Activated naive CD4-positive, alpha-beta T cell treated with anti-CD3 and anti-CD28 coated beads for 36 hours (primary cell): ENCODE results near the gene HAO2. TPM values are rescaled to one million over a fixed set of nuclear protein-coding genes. Genes with fewer than 3 reads are reported as not detected.
"Not testable (repeated sequence)": the region's sequence is repeated elsewhere in the genome, so short reads cannot be mapped to it uniquely, and the experiment has no call there.

Source experiments
- CTCF ChIA-PET: fragments of 350-600 bp; sonication (Branson Sonifier 250); formaldehyde crosslinking; loops from one replicate; lab custom pipeline; 2021; ENCODE audit warnings: antibody characterized with exemption; lab: Charles Lee
- DNase-seq: peaks from one replicate; pipeline ENCODE4 v3.0.0-alpha.2; 2020
- H3K27ac Mint-ChIP-seq: one replicate; pipeline ENCODE4 v1.8.0; 2021; ENCODE audit warnings: mild to moderate bottlenecking, mixed read lengths
- H3K27me3 Mint-ChIP-seq: one replicate; pipeline ENCODE4 v1.8.0; 2021; ENCODE audit warnings: low read depth, mixed read lengths
- H3K36me3 Mint-ChIP-seq: one replicate; pipeline ENCODE4 v1.8.0; 2021; ENCODE audit warnings: low read depth, mixed read lengths
- H3K4me1 Mint-ChIP-seq: one replicate; pipeline ENCODE4 v1.8.0; 2021; ENCODE audit warnings: low read depth, mixed read lengths
- H3K4me3 Mint-ChIP-seq: one replicate; pipeline ENCODE4 v1.8.0; 2021; ENCODE audit warnings: mild to moderate bottlenecking, moderate library complexity, mixed read lengths
- H3K9me3 Mint-ChIP-seq: one replicate; pipeline ENCODE4 v1.8.0; 2021; ENCODE audit warnings: mixed read lengths
- intact Hi-C: fragments of 100-400 bp; cut with micrococcal nuclease; formaldehyde crosslinking; loops from one replicate; pipeline ENCODE4 v1.15.1; 2023
- total RNA-seq, 2 experiments: library from RNA; stranded (reverse); gene quantifications; one replicate each; pipeline ENCODE4 v1.2.3, GENCODE V29; 2021

The HAO2 gene
- total RNA-seq, 2 experiments from 2014 or later = not detected

GRCh38 chr1:119331915-119332314, 36.7 kb upstream of the HAO2 start:
- CTCF ChIA-PET = no interaction called here
- no peak overlapping the region for H3K4me3 Mint-ChIP-seq
- intact Hi-C loops = no loop called here
- H3K27ac Mint-ChIP-seq = no peak overlapping the region
- no peak for DNase-seq
- H3K4me1 Mint-ChIP-seq = peaks cover 10% of the 10 kb centered on the region
- peaks cover 8% of the 10 kb centered on the region for H3K27me3 Mint-ChIP-seq
- no peaks in the 10 kb centered on the region for H3K9me3 Mint-ChIP-seq
- H3K36me3 Mint-ChIP-seq = no peaks in the 10 kb centered on the region

DNA sequence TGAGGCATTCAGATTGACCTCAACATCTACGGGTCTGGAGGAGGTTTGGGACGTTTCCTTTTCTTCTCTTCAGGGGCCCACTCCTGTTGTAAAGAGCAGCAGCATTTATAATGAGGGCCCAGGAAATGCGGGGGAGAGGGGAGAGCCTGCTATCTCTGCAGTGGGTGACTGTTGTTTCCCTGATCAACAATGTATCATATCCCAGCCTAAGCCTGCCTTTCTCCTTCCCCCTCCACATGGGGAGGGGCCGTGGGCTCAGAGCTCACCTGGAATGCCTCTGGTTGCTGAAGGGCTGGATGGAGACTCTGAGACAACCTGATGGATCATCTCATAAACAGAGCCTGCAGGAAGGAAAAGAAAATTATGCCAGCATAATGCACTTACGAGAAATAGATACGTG, 36.0 kb upstream of the HAO2 start:
- DNase-seq = no peak
- H3K27me3 Mint-ChIP-seq = peaks cover 8% of the 10 kb centered on the region
- intact Hi-C loops = no loop called here
- peaks cover 7% of the 10 kb centered on the region for H3K4me1 Mint-ChIP-seq
- no peak overlapping the region for H3K4me3 Mint-ChIP-seq
- H3K36me3 Mint-ChIP-seq = no peaks in the 10 kb centered on the region
- no peaks in the 10 kb centered on the region for H3K9me3 Mint-ChIP-seq
- CTCF ChIA-PET = no interaction called here
- no peak overlapping the region for H3K27ac Mint-ChIP-seq

DNA sequence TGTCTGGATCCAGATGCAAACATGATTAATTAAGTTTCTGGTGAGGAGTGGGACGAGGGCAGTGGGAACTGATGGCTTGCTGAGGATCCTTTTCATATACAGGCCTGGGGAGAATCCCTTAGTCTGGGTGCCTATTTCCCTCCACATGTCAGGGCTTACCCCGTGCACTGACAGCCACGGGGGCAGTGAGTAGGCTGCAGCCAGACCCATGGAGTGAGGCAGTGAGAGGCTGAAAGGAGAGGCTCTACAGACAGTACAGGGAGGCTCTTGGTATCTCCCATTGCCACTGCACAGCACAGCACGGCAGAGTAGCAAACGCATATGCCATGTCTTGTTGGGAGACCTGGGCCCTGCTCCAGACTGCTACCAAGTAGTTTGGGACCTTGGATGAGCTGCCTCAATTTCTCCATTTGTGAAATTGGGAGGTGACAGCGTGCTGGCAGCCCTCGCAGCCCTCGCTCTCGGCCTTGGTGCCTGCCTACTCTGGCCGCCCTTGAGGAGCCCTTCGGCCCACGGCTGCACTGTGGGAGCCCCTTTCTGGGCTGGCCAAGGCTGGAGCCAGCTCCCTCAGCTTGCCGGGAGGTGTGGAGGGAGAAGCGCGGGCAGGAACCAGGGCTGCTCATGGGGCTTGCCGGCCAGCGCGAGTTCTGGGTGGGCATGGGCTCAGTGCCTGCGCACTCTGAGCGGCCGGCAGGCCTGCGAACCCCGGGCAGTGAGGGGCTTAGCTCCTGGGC, 35.3 kb upstream of the HAO2 start:
- no peaks in the 10 kb centered on the region for H3K36me3 Mint-ChIP-seq
- intact Hi-C loops = no loop called here
- peaks cover 8% of the 10 kb centered on the region for H3K27me3 Mint-ChIP-seq
- H3K4me3 Mint-ChIP-seq = no peak overlapping the region
- DNase-seq = no peak
- no peaks in the 10 kb centered on the region for H3K4me1 Mint-ChIP-seq
- H3K27ac Mint-ChIP-seq = no peak overlapping the region
- CTCF ChIA-PET = no interaction called here
- no peaks in the 10 kb centered on the region for H3K9me3 Mint-ChIP-seq

DNA sequence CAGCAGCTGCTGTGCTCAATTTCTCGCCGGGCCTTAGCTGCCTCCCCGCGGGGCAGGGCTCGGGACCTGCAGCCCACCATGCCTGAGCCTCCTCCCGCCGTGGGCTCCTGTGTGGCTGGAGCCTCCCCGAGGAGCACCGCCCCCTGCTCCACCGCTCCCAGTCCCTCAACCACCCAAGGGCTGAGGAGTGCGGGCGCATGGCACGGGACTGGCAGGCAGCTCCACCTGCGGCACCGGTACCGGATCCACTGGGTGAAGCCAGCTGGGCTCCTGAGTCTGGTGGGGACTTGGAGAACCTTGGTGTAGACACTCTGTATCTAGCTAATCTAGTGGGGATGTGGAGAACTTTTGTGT, 34.7 kb upstream of the HAO2 start:
- intact Hi-C loops, H3K27ac Mint-ChIP-seq, H3K4me3 Mint-ChIP-seq, H3K9me3 Mint-ChIP-seq, CTCF ChIA-PET, H3K4me1 Mint-ChIP-seq, H3K27me3 Mint-ChIP-seq, DNase-seq, H3K36me3 Mint-ChIP-seq: not testable (repeated sequence)

GRCh38 chr1:119336848-119337247, 31.7 kb upstream of the HAO2 start:
- no peaks in the 10 kb centered on the region for H3K4me1 Mint-ChIP-seq
- no peaks in the 10 kb centered on the region for H3K36me3 Mint-ChIP-seq
- no peaks in the 10 kb centered on the region for H3K9me3 Mint-ChIP-seq
- CTCF ChIA-PET = no interaction called here
- H3K27me3 Mint-ChIP-seq = peaks cover 7% of the 10 kb centered on the region
- no peak for DNase-seq
- H3K4me3 Mint-ChIP-seq = no peak overlapping the region
- no peak overlapping the region for H3K27ac Mint-ChIP-seq
- intact Hi-C loops = no loop called here

DNA sequence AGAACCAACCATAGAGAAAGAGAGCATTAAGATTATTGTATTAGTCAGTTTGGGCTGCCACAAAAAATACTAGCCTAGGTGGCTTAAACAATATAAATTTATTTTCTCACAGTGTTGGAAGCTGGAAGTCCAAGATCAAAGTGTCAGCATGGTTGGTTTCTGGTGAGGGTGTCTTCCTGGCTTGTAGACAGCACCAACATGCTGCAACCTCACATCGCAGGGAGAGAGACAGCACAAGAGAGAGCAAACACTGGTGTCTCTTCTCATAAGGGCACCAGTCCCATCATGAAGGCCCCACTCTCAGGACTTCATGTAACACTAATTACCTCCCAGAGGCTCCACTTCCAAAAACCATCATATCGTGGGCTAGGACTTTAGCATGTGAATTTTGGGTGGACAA, 30.6 kb upstream of the HAO2 start:
- Mint-ChIP-seq H3K36me3 (no peaks in the 10 kb centered on the region), H3K4me3 (no peak overlapping the region), H3K4me1 (no peaks in the 10 kb centered on the region), H3K9me3 (no peaks in the 10 kb centered on the region), H3K27me3 (peaks cover 4% of the 10 kb centered on the region), H3K27ac (no peak overlapping the region)
- CTCF ChIA-PET = no interaction called here
- intact Hi-C loops = no loop called here
- no peak for DNase-seq

GRCh38 chr1:119338757-119339156, 29.8 kb upstream of the HAO2 start:
- no peak for DNase-seq
- Mint-ChIP-seq H3K4me3 (no peak overlapping the region), H3K9me3 (no peaks in the 10 kb centered on the region), H3K4me1 (no peaks in the 10 kb centered on the region), H3K36me3 (no peaks in the 10 kb centered on the region), H3K27ac (no peak overlapping the region), H3K27me3 (peaks cover 4% of the 10 kb centered on the region)
- intact Hi-C loops = no loop called here
- CTCF ChIA-PET = no interaction called here

DNA sequence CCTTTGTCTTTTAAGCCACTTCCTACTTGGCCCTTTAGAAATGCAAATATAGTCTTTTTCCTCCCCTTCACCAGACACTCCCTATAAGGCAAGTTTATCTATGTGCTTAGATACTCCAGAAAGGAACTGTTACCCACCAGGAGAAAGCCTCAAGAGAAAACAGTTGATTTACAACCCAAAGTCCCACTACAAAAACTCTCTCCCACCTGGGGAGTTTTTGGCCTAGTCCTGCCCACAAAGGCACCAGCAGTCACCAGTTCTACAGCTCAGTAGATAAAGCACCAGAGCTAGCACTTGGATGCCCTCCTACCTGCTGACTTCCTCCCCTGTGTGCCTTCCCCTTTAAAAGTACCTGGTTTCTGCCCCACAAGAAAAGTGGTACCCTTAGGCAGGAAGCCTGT, 27.7 kb upstream of the HAO2 start:
- intact Hi-C loops = no loop called here
- peaks cover 2% of the 10 kb centered on the region for H3K9me3 Mint-ChIP-seq

GRCh38 chr1:119341372-119341947, 27.1 kb upstream of the HAO2 start:
- H3K4me1 Mint-ChIP-seq = no peaks in the 10 kb centered on the region
- DNase-seq = no peak
- H3K36me3 Mint-ChIP-seq = no peaks in the 10 kb centered on the region
- CTCF ChIA-PET = no interaction called here
- peaks cover 2% of the 10 kb centered on the region for H3K9me3 Mint-ChIP-seq
- intact Hi-C loops = no loop called here
- H3K27me3 Mint-ChIP-seq = peaks cover 2% of the 10 kb centered on the region
- no peak overlapping the region for H3K27ac Mint-ChIP-seq
- no peak overlapping the region for H3K4me3 Mint-ChIP-seq

More for the DNA sequence above, 27.7 kb upstream of the HAO2 start:
- no peak overlapping the region for H3K27ac Mint-ChIP-seq
- no peaks in the 10 kb centered on the region for H3K36me3 Mint-ChIP-seq
- no peak for DNase-seq
- H3K4me1 Mint-ChIP-seq = no peaks in the 10 kb centered on the region
- H3K4me3 Mint-ChIP-seq = no peak overlapping the region
- peaks cover 4% of the 10 kb centered on the region for H3K27me3 Mint-ChIP-seq
- CTCF ChIA-PET = no interaction called here

DNA sequence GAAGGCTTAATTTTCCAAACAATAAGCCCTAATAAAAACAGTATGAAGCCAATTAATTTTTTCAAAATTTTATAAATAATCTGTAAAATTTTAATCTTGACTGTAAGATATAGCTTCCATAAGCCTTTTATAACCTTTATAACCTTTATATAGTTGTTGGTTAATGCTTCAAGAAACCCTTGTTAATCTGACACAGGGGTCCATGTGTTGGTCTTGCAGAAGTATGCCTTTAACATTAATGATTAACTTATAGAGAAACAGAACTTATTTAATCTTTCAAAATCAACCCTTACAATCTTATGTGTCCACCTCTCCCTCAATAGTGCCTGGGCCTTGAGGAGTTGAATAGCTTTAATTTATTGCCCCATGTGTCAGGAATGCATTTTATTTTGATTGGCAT, 23.2 kb upstream of the HAO2 start:
- H3K4me3 Mint-ChIP-seq = no peak overlapping the region
- H3K27me3 Mint-ChIP-seq = peaks cover 10% of the 10 kb centered on the region
- H3K9me3 Mint-ChIP-seq = peaks cover 2% of the 10 kb centered on the region
- no peak overlapping the region for H3K27ac Mint-ChIP-seq
- no peak for DNase-seq
- H3K4me1 Mint-ChIP-seq = peaks cover 3% of the 10 kb centered on the region
- no peaks in the 10 kb centered on the region for H3K36me3 Mint-ChIP-seq
- intact Hi-C loops = no loop called here
- CTCF ChIA-PET = no interaction called here

DNA sequence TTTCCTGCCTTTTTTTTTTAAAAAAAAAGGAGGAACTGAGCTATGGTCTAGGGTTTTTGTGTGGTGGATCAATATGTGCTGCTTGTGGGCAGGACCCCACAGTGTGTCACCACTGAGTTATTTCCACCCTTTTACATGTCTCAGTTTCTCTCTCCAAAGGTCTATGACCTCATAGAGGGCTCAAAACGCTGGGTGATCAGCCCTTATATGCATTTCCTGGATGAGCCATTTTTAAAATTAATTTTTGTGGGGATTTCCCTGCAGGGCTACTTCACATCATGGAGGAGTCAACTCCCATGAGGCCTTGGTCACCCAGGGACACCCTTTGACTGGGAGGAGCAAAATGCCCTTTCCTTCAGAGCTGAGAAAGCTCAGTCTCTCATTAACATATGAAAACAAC, 20.7 kb upstream of the HAO2 start:
- no peaks in the 10 kb centered on the region for H3K36me3 Mint-ChIP-seq
- peaks cover 10% of the 10 kb centered on the region for H3K27me3 Mint-ChIP-seq
- intact Hi-C loops = loop anchor here (1.0 kb wide), 1 partner anchor 208 kb away; the partner anchor contains the start of gene WARS2
- H3K4me3 Mint-ChIP-seq = no peak overlapping the region
- CTCF ChIA-PET = interaction anchor here (0.7 to 2.2 kb wide), 4 partner anchors 21 to 319 kb away, joined by 3 to 6 read pairs (median 3); no protein-coding TSS in a partner anchor
- peaks cover 2% of the 10 kb centered on the region for H3K9me3 Mint-ChIP-seq
- H3K27ac Mint-ChIP-seq = no peak overlapping the region
- H3K4me1 Mint-ChIP-seq = peaks cover 3% of the 10 kb centered on the region
- DNase-seq = peak; percentile 51

DNA sequence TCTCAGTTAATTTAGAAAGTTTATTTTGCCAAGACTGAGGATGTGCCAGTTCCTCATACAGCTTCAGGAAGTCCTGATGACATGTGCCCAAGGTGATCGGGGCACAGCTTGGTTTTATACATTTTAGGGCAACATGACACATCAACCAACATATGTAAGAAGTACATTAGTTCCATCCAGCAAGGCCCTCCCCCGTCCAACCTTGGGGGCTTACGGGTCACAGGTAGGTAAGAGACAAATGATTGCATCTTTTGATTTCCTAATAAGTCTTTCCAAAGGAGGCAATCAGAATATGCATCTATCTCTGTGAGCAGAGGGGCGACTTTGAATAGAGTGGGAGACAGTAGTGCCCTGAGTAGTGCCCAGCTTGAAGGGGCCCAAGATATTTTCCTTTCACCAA, 19.6 kb upstream of the HAO2 start:
- CTCF ChIA-PET = interaction anchor here (0.9 to 1.2 kb wide), 2 partner anchors 21 to 73 kb away, joined by 3 to 4 read pairs; no protein-coding TSS in a partner anchor
- Mint-ChIP-seq H3K27ac (no peak overlapping the region), H3K36me3 (no peaks in the 10 kb centered on the region), H3K4me3 (no peak overlapping the region), H3K27me3 (peaks cover 13% of the 10 kb centered on the region), H3K9me3 (peaks cover 2% of the 10 kb centered on the region), H3K4me1 (peaks cover 3% of the 10 kb centered on the region)
- DNase-seq = no peak
- intact Hi-C loops = loop anchor here (1.0 kb wide), 1 partner anchor 209 kb away; the partner anchor contains the start of gene WARS2

DNA sequence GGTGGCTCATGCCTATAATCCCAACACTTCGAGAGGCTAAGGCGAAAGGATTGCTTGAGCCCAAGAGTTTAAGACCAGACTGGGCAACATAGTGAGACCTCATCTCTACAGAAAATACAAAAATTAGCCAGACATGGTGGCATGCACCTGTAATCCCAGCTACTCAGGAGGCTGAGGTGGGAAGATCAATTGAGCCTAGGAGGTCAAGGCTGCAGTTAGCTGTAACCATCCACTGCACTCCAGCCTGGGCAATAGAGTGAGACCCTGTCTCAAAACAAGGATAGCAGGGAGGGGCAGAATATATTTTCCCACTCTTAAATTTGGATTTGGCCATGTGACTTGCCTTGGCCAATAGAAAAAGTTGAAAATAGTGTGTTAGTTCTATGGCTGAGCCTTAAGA, 17.7 kb upstream of the HAO2 start:
- CTCF ChIA-PET, H3K36me3 Mint-ChIP-seq, H3K27ac Mint-ChIP-seq, H3K9me3 Mint-ChIP-seq, DNase-seq, H3K4me3 Mint-ChIP-seq, H3K4me1 Mint-ChIP-seq, intact Hi-C loops: not testable (repeated sequence)
- H3K27me3 Mint-ChIP-seq = peaks cover 18% of the 10 kb centered on the region
